Activated T-helper 2 cell treated with anti-CD3 and anti-CD28 coated beads, Interferon-gamma antibody, Interleukin-2, Interleukin-4, amounts not matched to agents 10 μg/mL and 5 μg/mL and 100 μg/mL, durations not matched to agents 14 hours and 24 hours and 36 hours (primary cell): ENCODE results near the gene ENPEP. TPM values are rescaled to one million over a fixed set of nuclear protein-coding genes. Genes with fewer than 3 reads are reported as not detected.

Experiments
- DNase-seq: peaks from one replicate; pipeline ENCODE4 v3.0.0; 2021; ENCODE audit warnings: low spot score
- H3K27ac Mint-ChIP-seq: one replicate; pipeline ENCODE4 v1.8.0; 2021; ENCODE audit warnings: mixed read lengths
- H3K27me3 Mint-ChIP-seq: one replicate; pipeline ENCODE4 v1.8.0; 2021; ENCODE audit warnings: low read depth, mixed read lengths
- H3K36me3 Mint-ChIP-seq: one replicate; pipeline ENCODE4 v1.8.0; 2021; ENCODE audit warnings: low read depth, mixed read lengths
- H3K4me1 Mint-ChIP-seq: one replicate; pipeline ENCODE4 v1.8.0; 2021; ENCODE audit warnings: low read depth, mixed read lengths
- H3K4me3 Mint-ChIP-seq: one replicate; pipeline ENCODE4 v1.8.0; 2021; ENCODE audit warnings: low read depth, mild to moderate bottlenecking, moderate library complexity, mixed read lengths
- H3K9me3 Mint-ChIP-seq: one replicate; pipeline ENCODE4 v1.8.0; 2021; ENCODE audit warnings: mixed read lengths
- intact Hi-C: fragments of 100-400 bp; cut with micrococcal nuclease; formaldehyde crosslinking; loops from one replicate; pipeline ENCODE4 v1.15.1; 2023
- total RNA-seq: library from RNA; stranded (reverse); gene quantifications from 2 replicates; pipeline ENCODE4 v1.2.3, GENCODE V29; 2022

The ENPEP gene
- total RNA-seq, 1 donor from 2014 or later: 0.02 TPM

- no peaks in the 10 kb centered on the region for H3K9me3 Mint-ChIP-seq
- no peak overlapping the region for H3K27ac Mint-ChIP-seq
- DNase-seq: no peak
- H3K4me1 Mint-ChIP-seq: no peaks in the 10 kb centered on the region
- no peaks in the 10 kb centered on the region for H3K36me3 Mint-ChIP-seq
- intact Hi-C loops: no loop called here
- H3K4me3 Mint-ChIP-seq: no peak overlapping the region
- H3K27me3 Mint-ChIP-seq: peaks cover 8% of the 10 kb centered on the region
These were observed 11.9 kb downstream of the ENPEP start for GRCh38 chr4:110487873-110488272.

- no peak for DNase-seq
- H3K27ac Mint-ChIP-seq: no peak overlapping the region
- peaks cover 13% of the 10 kb centered on the region for H3K27me3 Mint-ChIP-seq
- intact Hi-C loops: no loop called here
- no peaks in the 10 kb centered on the region for H3K9me3 Mint-ChIP-seq
- no peaks in the 10 kb centered on the region for H3K4me1 Mint-ChIP-seq
- H3K4me3 Mint-ChIP-seq: no peak overlapping the region
- no peaks in the 10 kb centered on the region for H3K36me3 Mint-ChIP-seq
These were observed 14.1 kb downstream of the ENPEP start for GRCh38 chr4:110489901-110490508.

- Mint-ChIP-seq H3K9me3 (no peaks in the 10 kb centered on the region), H3K27ac (no peak overlapping the region), H3K4me3 (no peak overlapping the region), H3K27me3 (peaks cover 10% of the 10 kb centered on the region), H3K4me1 (no peaks in the 10 kb centered on the region), H3K36me3 (no peaks in the 10 kb centered on the region)
- intact Hi-C loops: no loop called here
- no peak for DNase-seq
These were observed 16.6 kb downstream of the ENPEP start for GRCh38 chr4:110492522-110492921.

GRCh38 chr4:110493520-110493919 lies 17.6 kb downstream of the ENPEP start:
- Mint-ChIP-seq H3K27ac (no peak overlapping the region), H3K4me3 (no peak overlapping the region)

GRCh38 chr4:110498420-110498819 lies 22.5 kb downstream of the ENPEP start:
- H3K4me3 Mint-ChIP-seq: no peak overlapping the region
- DNase-seq: no peak
- intact Hi-C loops: no loop called here
- no peaks in the 10 kb centered on the region for H3K36me3 Mint-ChIP-seq
- no peak overlapping the region for H3K27ac Mint-ChIP-seq
- no peaks in the 10 kb centered on the region for H3K4me1 Mint-ChIP-seq
- no peaks in the 10 kb centered on the region for H3K9me3 Mint-ChIP-seq
- H3K27me3 Mint-ChIP-seq: peaks cover 10% of the 10 kb centered on the region

More at GRCh38 chr4:110493520-110493919, 17.6 kb downstream of the ENPEP start:
- no peak for DNase-seq
- H3K9me3 Mint-ChIP-seq: no peaks in the 10 kb centered on the region
- H3K27me3 Mint-ChIP-seq: peaks cover 10% of the 10 kb centered on the region
- no peaks in the 10 kb centered on the region for H3K36me3 Mint-ChIP-seq
- intact Hi-C loops: no loop called here
- H3K4me1 Mint-ChIP-seq: no peaks in the 10 kb centered on the region

- intact Hi-C loops: no loop called here
- no peak overlapping the region for H3K4me3 Mint-ChIP-seq
- H3K9me3 Mint-ChIP-seq: no peaks in the 10 kb centered on the region
These were observed 23.2 kb downstream of the ENPEP start for GRCh38 chr4:110499126-110499525.

GRCh38 chr4:110501826-110502225 lies 25.9 kb downstream of the ENPEP start:
- H3K4me1 Mint-ChIP-seq: no peaks in the 10 kb centered on the region
- no peak for DNase-seq
- H3K36me3 Mint-ChIP-seq: no peaks in the 10 kb centered on the region
- H3K27me3 Mint-ChIP-seq: peaks cover 5% of the 10 kb centered on the region
- H3K9me3 Mint-ChIP-seq: no peaks in the 10 kb centered on the region
- intact Hi-C loops: no loop called here
- no peak overlapping the region for H3K27ac Mint-ChIP-seq
- no peak overlapping the region for H3K4me3 Mint-ChIP-seq

More at GRCh38 chr4:110499126-110499525, 23.2 kb downstream of the ENPEP start:
- no peak overlapping the region for H3K27ac Mint-ChIP-seq
- H3K36me3 Mint-ChIP-seq: no peaks in the 10 kb centered on the region
- no peak for DNase-seq
- peaks cover 6% of the 10 kb centered on the region for H3K27me3 Mint-ChIP-seq
- H3K4me1 Mint-ChIP-seq: no peaks in the 10 kb centered on the region

- Mint-ChIP-seq H3K4me1 (no peaks in the 10 kb centered on the region), H3K36me3 (no peaks in the 10 kb centered on the region), H3K9me3 (no peaks in the 10 kb centered on the region), H3K27me3 (peaks cover 5% of the 10 kb centered on the region), H3K27ac (no peak overlapping the region), H3K4me3 (no peak overlapping the region)
- intact Hi-C loops: no loop called here
- no peak for DNase-seq
These were observed 27.5 kb downstream of the ENPEP start for GRCh38 chr4:110503270-110504083.

GRCh38 chr4:110504084-110504435 lies 28.1 kb downstream of the ENPEP start:
- no peaks in the 10 kb centered on the region for H3K36me3 Mint-ChIP-seq
- H3K27me3 Mint-ChIP-seq: peaks cover 5% of the 10 kb centered on the region
- H3K27ac Mint-ChIP-seq: no peak overlapping the region
- H3K4me1 Mint-ChIP-seq: no peaks in the 10 kb centered on the region
- intact Hi-C loops: no loop called here
- no peaks in the 10 kb centered on the region for H3K9me3 Mint-ChIP-seq
- H3K4me3 Mint-ChIP-seq: no peak overlapping the region
- no peak for DNase-seq

GRCh38 chr4:110505440-110505839 lies 29.5 kb downstream of the ENPEP start:
- no peak overlapping the region for H3K27ac Mint-ChIP-seq
- peaks cover 5% of the 10 kb centered on the region for H3K27me3 Mint-ChIP-seq
- no peaks in the 10 kb centered on the region for H3K9me3 Mint-ChIP-seq
- H3K4me3 Mint-ChIP-seq: no peak overlapping the region
- H3K36me3 Mint-ChIP-seq: no peaks in the 10 kb centered on the region
- intact Hi-C loops: no loop called here
- no peaks in the 10 kb centered on the region for H3K4me1 Mint-ChIP-seq
- DNase-seq: no peak

GRCh38 chr4:110508827-110509710 lies 33.1 kb downstream of the ENPEP start:
- no peak overlapping the region for H3K4me3 Mint-ChIP-seq
- H3K27ac Mint-ChIP-seq: no peak overlapping the region
- H3K27me3 Mint-ChIP-seq: peaks cover 3% of the 10 kb centered on the region
- intact Hi-C loops: no loop called here
- no peaks in the 10 kb centered on the region for H3K4me1 Mint-ChIP-seq
- no peaks in the 10 kb centered on the region for H3K9me3 Mint-ChIP-seq
- no peak for DNase-seq
- H3K36me3 Mint-ChIP-seq: no peaks in the 10 kb centered on the region

- Mint-ChIP-seq H3K4me3 (no peak overlapping the region), H3K36me3 (no peaks in the 10 kb centered on the region), H3K27ac (no peak overlapping the region), H3K9me3 (no peaks in the 10 kb centered on the region), H3K27me3 (peaks cover 3% of the 10 kb centered on the region), H3K4me1 (peaks cover 2% of the 10 kb centered on the region)
- no peak for DNase-seq
- intact Hi-C loops: loop anchor here (10.0 kb wide), 1 partner anchor 165 kb away; no protein-coding TSS in a partner anchor
These were observed 34.3 kb downstream of the ENPEP start for GRCh38 chr4:110510277-110510676.
